Adipose tissue (tissue), 3 donors: Measurements from ENCODE around the gene FAF1. TPM values are rescaled to one million over a fixed set of nuclear protein-coding genes. Genes with fewer than 3 reads are reported as not detected.
"Not testable (repeated sequence)": the region's sequence is repeated elsewhere in the genome, so short reads cannot be mapped to it uniquely, and the experiment has no call there.

Source experiments
- H3K27ac ChIP-seq: one replicate; pipeline ENCODE4 v1.5.1; 2013; ENCODE audit warnings: low read depth, low read length
- WGBS, 3 donors: extraction: QIAGEN DNeasy Blood & Tissue Kit; methylation state at CpG; one replicate each; pipeline ENCODE4 v1.1.7; 2013; 5-methylcytosine and 5-hydroxymethylcytosine counted together
- polyA plus RNA-seq, 3 donors: library from polyadenylated mRNA; stranded (reverse); fragments of 200-250 nt; gene quantifications; one replicate each; pipeline ENCODE4 v1.2.3, GENCODE V29; 2013
- donor health status: healthy with polysubstance abuse.
- donor health status: Bipolar disorder and iron deficiency.
- donor health status: healthy.

FAF1 gene
- polyA plus RNA-seq, 3 donors, result 26.5 to 32.8 (median 28.2) TPM

GRCh38 chr1:50756543-50756942, 203.5 kb downstream of the FAF1 start:
- 96 to 100% (median 98%) methylated on average over 3 of the region's 3 CpGs for WGBS, 3 donors
- not testable (repeated sequence) for H3K27ac ChIP-seq

- 91 to 100% (median 94%) methylated on average over 1 of the region's 1 CpG for WGBS, 3 donors
- not testable (repeated sequence) for H3K27ac ChIP-seq
Observed at GRCh38 chr1:50754764-50755163, 205.3 kb downstream of the FAF1 start.

DNA sequence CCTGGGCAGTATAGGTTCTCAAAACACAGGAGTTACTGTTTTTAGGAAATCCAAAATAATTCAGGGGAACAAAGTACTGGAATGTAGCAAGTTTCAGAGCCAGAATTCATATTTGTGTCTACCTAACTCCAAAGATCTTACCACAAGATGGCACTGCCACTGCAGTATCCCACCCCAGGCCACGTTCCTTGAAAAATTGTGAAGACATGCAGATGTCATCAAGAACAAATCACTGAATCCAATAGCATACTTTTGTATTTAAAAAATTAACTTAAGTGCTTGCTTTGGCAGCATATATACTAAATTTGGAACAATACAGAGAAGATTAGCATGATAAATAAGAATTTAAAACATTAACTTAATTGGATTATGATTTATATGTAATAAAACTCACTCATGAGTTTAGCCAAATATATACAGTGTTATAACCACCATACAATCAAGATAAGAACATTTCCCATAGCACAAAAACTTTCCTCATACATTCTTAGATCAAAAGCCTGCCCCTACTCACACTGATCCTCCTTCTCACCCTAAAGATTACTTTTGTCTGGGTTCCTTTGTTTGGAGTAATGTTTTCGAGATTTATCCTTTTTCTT, 209.9 kb downstream of the FAF1 start:
- no peak overlapping the region for H3K27ac ChIP-seq
- 54 to 62% (median 59%) methylated on average over 2 of the region's 2 CpGs for WGBS, 3 donors

DNA sequence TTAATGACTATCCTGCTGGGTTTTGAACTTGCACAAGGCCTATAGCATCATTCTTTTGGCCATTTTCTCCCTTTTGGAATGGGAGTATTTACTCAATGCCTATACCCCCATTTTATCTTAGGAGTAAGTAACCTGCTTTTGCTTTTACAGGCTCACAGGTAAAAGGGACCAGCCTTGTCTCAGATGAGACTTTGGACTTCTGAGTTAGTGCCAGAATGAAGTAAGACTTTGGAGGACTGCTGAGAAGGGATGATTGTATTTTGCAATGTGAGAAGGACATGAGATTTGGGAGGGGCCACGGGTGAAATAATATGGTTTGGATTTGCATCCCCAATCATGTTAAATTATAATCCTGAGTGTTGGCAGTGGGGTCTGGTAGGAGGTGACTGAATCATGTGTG, 212.7 kb downstream of the FAF1 start:
- 61 to 93% (median 87%) methylated on average over 1 of the region's 1 CpG for WGBS, 3 donors

GRCh38 chr1:50742523-50742922, 217.5 kb downstream of the FAF1 start:
- H3K27ac ChIP-seq, result no peak overlapping the region
- 85 to 97% (median 97%) methylated on average over 3 of the region's 3 CpGs for WGBS, 3 donors

More for the DNA sequence above, 212.7 kb downstream of the FAF1 start:
- no peak overlapping the region for H3K27ac ChIP-seq

GRCh38 chr1:50739125-50739524, 220.9 kb downstream of the FAF1 start:
- WGBS, 3 donors, result 80 to 100% (median 91%) methylated on average over 3 of the region's 3 CpGs
- H3K27ac ChIP-seq, result no peak overlapping the region

GRCh38 chr1:50735443-50735842, 224.6 kb downstream of the FAF1 start:
- 66 to 93% (median 84%) methylated on average over 2 of the region's 2 CpGs for WGBS, 3 donors
- no peak overlapping the region for H3K27ac ChIP-seq

DNA sequence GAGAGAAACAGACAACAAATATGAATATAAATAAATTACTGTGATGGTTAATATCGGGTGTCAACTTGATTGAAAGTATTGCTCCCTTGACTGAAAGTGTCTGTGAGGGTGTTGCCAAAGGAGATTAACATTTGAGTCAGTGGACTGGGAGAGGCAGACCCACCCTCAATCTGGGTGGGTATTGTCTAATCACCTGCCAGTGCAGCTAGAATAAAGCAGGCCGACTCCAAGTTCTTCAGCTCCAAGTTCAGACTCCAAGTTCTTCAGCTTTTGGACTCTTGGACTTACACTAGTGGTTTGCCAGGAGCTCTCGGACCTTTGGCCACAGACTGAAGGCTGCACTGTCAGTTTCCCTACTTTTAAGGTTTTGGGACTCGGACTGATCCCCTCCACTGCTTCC, 232.5 kb downstream of the FAF1 start:
- not testable (repeated sequence) for H3K27ac ChIP-seq
- 95 to 97% (median 95%) methylated on average over 4 of the region's 4 CpGs for WGBS, 3 donors

DNA sequence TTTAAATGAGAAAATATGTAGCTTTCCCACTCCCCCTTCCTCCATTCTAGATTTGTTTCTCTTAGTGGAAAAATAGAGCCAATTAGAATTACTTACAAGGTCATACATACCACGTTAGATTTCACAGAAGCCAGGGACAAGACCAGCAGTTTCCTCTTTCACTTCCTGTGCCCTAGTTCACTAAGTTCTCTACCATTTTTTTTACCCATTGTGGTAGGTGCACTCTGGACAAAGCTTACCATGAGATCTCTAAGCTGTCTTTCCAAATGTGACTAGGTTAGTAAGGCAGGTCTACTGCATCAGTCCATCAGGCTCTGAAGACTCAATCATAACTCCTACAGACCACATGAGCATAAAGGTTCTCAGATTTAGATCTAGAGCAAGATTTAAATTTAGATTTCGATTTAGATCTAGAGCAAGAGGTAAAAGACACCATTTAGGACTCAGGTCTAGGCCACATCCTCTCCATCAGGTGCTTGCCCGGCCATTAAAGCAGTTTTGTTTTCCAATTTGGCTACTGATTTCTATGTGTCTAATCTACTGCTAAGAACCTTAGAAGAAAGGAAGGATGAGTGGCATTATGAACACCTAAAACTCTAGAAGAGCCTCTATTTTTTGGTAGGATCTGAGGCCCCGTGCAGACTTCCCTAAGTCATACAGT, 235.3 kb downstream of the FAF1 start:
- WGBS, 3 donors, result 77 to 78% (median 78%) methylated on average over 4 of the region's 4 CpGs

GRCh38 chr1:50720457-50721053, 239.5 kb downstream of the FAF1 start:
- no peak overlapping the region for H3K27ac ChIP-seq
- WGBS, 3 donors, result 78 to 93% (median 92%) methylated on average over 4 of the region's 4 CpGs

More for the DNA sequence above, 235.3 kb downstream of the FAF1 start:
- H3K27ac ChIP-seq, result no peak overlapping the region

- no peak overlapping the region for H3K27ac ChIP-seq
- WGBS, 3 donors, result 90 to 96% (median 93%) methylated on average over 1 of the region's 1 CpG
Observed at GRCh38 chr1:50719126-50719525, 240.9 kb downstream of the FAF1 start.

- WGBS, 3 donors, result 88 to 95% (median 93%) methylated on average over 1 of the region's 1 CpG
- no peak overlapping the region for H3K27ac ChIP-seq
Observed at GRCh38 chr1:50717327-50717726, 242.7 kb downstream of the FAF1 start.

- not testable (repeated sequence) for H3K27ac ChIP-seq
- 96 to 97% (median 96%) methylated on average over 7 of the region's 7 CpGs for WGBS, 3 donors
Observed at GRCh38 chr1:50716455-50716854, 243.6 kb downstream of the FAF1 start.

DNA sequence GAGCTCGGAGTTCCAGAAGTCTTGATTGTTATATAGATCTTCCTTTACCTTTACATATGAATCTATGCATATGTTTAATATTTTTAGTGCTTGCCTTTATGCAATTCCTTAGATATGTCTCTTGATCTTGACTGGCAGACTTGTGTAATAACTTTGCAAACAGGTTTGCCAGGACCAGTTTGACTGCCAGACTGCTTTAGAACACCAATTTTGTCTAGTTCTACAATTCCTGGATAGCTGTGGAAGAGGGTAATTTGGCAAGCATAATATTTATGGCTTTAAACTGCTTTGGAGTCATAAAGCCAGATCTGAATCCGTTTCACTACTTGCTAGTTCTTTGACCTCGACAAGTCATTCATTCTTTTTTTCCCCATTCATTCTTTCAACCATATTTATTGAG, 250.0 kb downstream of the FAF1 start:
- no peak overlapping the region for H3K27ac ChIP-seq
- WGBS, 3 donors, result 90 to 91% (median 91%) methylated on average over 3 of the region's 3 CpGs

- H3K27ac ChIP-seq, result no peak overlapping the region
- WGBS, 3 donors, result 92 to 97% (median 95%) methylated on average over 7 of the region's 7 CpGs
Observed at GRCh38 chr1:50707824-50708223, 252.2 kb downstream of the FAF1 start.

DNA sequence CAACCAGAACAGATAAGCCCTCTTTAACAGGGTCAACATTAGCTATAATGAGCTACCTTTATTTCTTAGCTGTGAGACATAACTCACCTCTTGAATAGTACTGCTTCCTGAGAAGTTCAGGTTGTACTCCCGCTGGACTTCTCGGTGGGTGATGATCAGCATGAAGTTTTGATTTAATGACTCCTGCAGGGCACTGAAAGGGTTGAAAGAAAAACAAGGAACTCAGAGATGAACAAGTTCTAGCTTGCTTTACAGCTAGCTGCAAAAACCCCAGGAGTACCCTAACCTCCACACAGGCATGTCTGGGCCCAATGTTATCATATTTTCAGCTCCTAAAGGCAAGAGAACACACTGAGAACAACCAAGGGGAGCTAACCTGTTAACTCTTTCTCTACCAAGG, 254.4 kb downstream of the FAF1 start:
- 71 to 85% (median 75%) methylated on average over 2 of the region's 2 CpGs for WGBS, 3 donors

GRCh38 chr1:50705041-50705440, 255.0 kb downstream of the FAF1 start:
- 4 to 21% (median 12%) methylated on average over 1 of the region's 1 CpG for WGBS, 3 donors
- no peak overlapping the region for H3K27ac ChIP-seq

More for the DNA sequence above, 254.4 kb downstream of the FAF1 start:
- H3K27ac ChIP-seq, result no peak overlapping the region

GRCh38 chr1:50704126-50704525, 255.9 kb downstream of the FAF1 start:
- H3K27ac ChIP-seq, result no peak overlapping the region
- 11 to 38% (median 32%) methylated on average over 1 of the region's 1 CpG for WGBS, 3 donors

DNA sequence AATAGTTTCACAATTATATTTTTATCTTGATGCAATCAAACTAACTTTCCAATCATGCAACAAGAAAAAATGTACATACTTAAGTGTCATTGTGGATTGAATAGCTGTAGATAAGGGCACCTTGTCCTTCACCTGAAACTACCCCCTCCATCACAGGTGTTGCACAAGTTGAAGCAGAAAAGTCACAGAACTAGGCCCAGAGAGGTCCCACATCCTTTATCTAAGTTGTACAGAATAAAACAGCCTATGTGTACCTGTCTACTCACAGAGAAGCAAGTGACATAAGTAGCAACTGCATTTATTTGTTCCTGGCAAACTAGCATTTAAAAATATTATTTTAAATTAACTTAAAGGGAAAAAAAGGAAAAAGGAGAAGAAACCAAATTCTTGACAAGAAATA, 256.8 kb downstream of the FAF1 start:
- no peak overlapping the region for H3K27ac ChIP-seq

- H3K27ac ChIP-seq, result no peak overlapping the region
- WGBS, 3 donors, result 94 to 96% (median 95%) methylated on average over 2 of the region's 2 CpGs
Observed at GRCh38 chr1:50702395-50702794, 257.7 kb downstream of the FAF1 start.
